Endometrial microvascular endothelial cells (primary cell): ENCODE measurements around the gene E4F1. TPM values are rescaled to one million over a fixed set of nuclear protein-coding genes. Genes with fewer than 3 reads are reported as not detected.
"Not testable (repeated sequence)": the region's sequence is repeated elsewhere in the genome, so short reads cannot be mapped to it uniquely, and the experiment has no call there.

Experiments used
- in situ Hi-C: cut with HindIII; loops from 2 replicates; pipeline ENCODE4 v1.10.0; 2017; ENCODE audit warnings: low sequenced_read_pairs, low pct_unique_long_range_greater_than_20kb; ENCODE audit errors: inconsistent ontology term
- total RNA-seq: library from RNA; depleted of rRNA; stranded (reverse); fragments of >200 nt; gene quantifications from one replicate; pipeline ENCODE4 v1.2.3, GENCODE V29; 2015; ENCODE audit errors: inconsistent ontology term

The E4F1 gene
- total RNA-seq, 1 donor from 2014 or later: 34.6 TPM

- in situ Hi-C loops: no loop called here
Measured at GRCh38 chr16:2260250-2260649, 36.9 kb downstream of the E4F1 start.

GRCh38 chr16:2263026-2263425 is 39.6 kb downstream of the E4F1 start:
- in situ Hi-C loops: not testable (repeated sequence)

GRCh38 chr16:2266887-2267286 is 43.5 kb downstream of the E4F1 start:
- in situ Hi-C loops: not testable (repeated sequence)

- in situ Hi-C loops: not testable (repeated sequence)
Measured at GRCh38 chr16:2267505-2267912, 44.1 kb downstream of the E4F1 start.

- in situ Hi-C loops: no loop called here
Measured at GRCh38 chr16:2267913-2268666, 44.7 kb downstream of the E4F1 start, which contains the start of gene RNPS1. TSS of gene RNPS1 (minus strand) at chr16:2268126. CDS start at chr16:2264643, 3,483 bp downstream.

GRCh38 chr16:2270070-2270462 is 46.7 kb downstream of the E4F1 start:
- in situ Hi-C loops: no loop called here

- in situ Hi-C loops: no loop called here
Measured at GRCh38 chr16:2270588-2271470, 47.4 kb downstream of the E4F1 start.

- in situ Hi-C loops: no loop called here
Measured at GRCh38 chr16:2271848-2272461, 48.6 kb downstream of the E4F1 start.

GRCh38 chr16:2273484-2273883 is 50.1 kb downstream of the E4F1 start:
- in situ Hi-C loops: no loop called here

- in situ Hi-C loops: no loop called here
Measured at GRCh38 chr16:2273931-2274330, 50.5 kb downstream of the E4F1 start.

- in situ Hi-C loops: no loop called here
Measured at GRCh38 chr16:2275476-2276367, 52.3 kb downstream of the E4F1 start.

GRCh38 chr16:2276368-2277195 is 53.2 kb downstream of the E4F1 start:
- in situ Hi-C loops: no loop called here

GRCh38 chr16:2277466-2278271 is 54.3 kb downstream of the E4F1 start:
- in situ Hi-C loops: no loop called here

- in situ Hi-C loops: no loop called here
Measured at GRCh38 chr16:2278272-2278608, 54.8 kb downstream of the E4F1 start.

- in situ Hi-C loops: no loop called here
Measured at GRCh38 chr16:2278956-2279800, 55.8 kb downstream of the E4F1 start.

- in situ Hi-C loops: no loop called here
Measured at GRCh38 chr16:2280461-2280860, 57.1 kb downstream of the E4F1 start.
